GM19023 (cell line): ENCODE results near the gene FAM234B.
"Not testable (repeated sequence)": the region's sequence is repeated elsewhere in the genome, so short reads cannot be mapped to it uniquely, and the experiment has no call there.

Experiments used
- ATAC-seq: cut with Tn5 transposase; IDR thresholded peaks from one replicate; pipeline ENCODE4 v1.9.1; 2021; ENCODE audit warnings: mild to moderate bottlenecking, moderate library complexity; ENCODE audit not compliant: unreplicated experiment

Gene FAM234B

GRCh38 chr12:13022851-13023271 is 21.3 kb upstream of the FAM234B start:
- ATAC-seq, result no peak

- no peak for ATAC-seq
These were observed 20.2 kb upstream of the FAM234B start for GRCh38 chr12:13023811-13024530.

- ATAC-seq, result no peak
These were observed 19.7 kb upstream of the FAM234B start for GRCh38 chr12:13024531-13024916.

GRCh38 chr12:13026286-13026685 is 17.9 kb upstream of the FAM234B start:
- no peak for ATAC-seq

- no peak for ATAC-seq
These were observed 17.1 kb upstream of the FAM234B start for GRCh38 chr12:13027032-13027431.

- ATAC-seq, result no peak
These were observed 16.7 kb upstream of the FAM234B start for GRCh38 chr12:13027508-13027907.

- no peak for ATAC-seq
These were observed 15.2 kb upstream of the FAM234B start for GRCh38 chr12:13028825-13029570.

- ATAC-seq, result no peak
These were observed 13.5 kb upstream of the FAM234B start for GRCh38 chr12:13030541-13031291.

- no peak for ATAC-seq
These were observed 12.0 kb upstream of the FAM234B start for GRCh38 chr12:13032164-13032563.

- no peak for ATAC-seq
These were observed 10.7 kb upstream of the FAM234B start for GRCh38 chr12:13033476-13033875.

- ATAC-seq, result not testable (repeated sequence)
These were observed 8.8 kb upstream of the FAM234B start for GRCh38 chr12:13035335-13035734.

GRCh38 chr12:13036881-13037280 is 7.3 kb upstream of the FAM234B start:
- ATAC-seq, result no peak

GRCh38 chr12:13038491-13039161 is 5.6 kb upstream of the FAM234B start:
- no peak for ATAC-seq

- ATAC-seq, result no peak
These were observed 4.7 kb upstream of the FAM234B start for GRCh38 chr12:13039328-13039956.

- no peak for ATAC-seq
These were observed 3.0 kb upstream of the FAM234B start for GRCh38 chr12:13041224-13041623.

- ATAC-seq, result no peak
These were observed 1.4 kb upstream of the FAM234B start for GRCh38 chr12:13042666-13043230.

- no peak for ATAC-seq
These were observed 722 bp downstream of the FAM234B start for GRCh38 chr12:13044906-13045299.

- no peak for ATAC-seq
These were observed 1.6 kb downstream of the FAM234B start for GRCh38 chr12:13045816-13046215.

- ATAC-seq, result no peak
These were observed 2.8 kb downstream of the FAM234B start for GRCh38 chr12:13046964-13047363.

- no peak for ATAC-seq
These were observed 5.6 kb downstream of the FAM234B start for GRCh38 chr12:13049816-13050215.
